ENCODE data around the gene ITGA11.

ITGA11 gene

GRCh38 chr15:68370768-68371151 is 61.2 kb downstream of the ITGA11 start:
- no peak for FAIRE-seq

- FAIRE-seq: no peak
Measured at GRCh38 chr15:68369931-68370767, 61.8 kb downstream of the ITGA11 start.

- FAIRE-seq: no peak
Measured at GRCh38 chr15:68368731-68369435, 63.1 kb downstream of the ITGA11 start.

GRCh38 chr15:68367992-68368391 is 64.0 kb downstream of the ITGA11 start:
- FAIRE-seq: no peak

GRCh38 chr15:68367226-68367625 is 64.7 kb downstream of the ITGA11 start:
- no peak for FAIRE-seq

- no peak for FAIRE-seq
Measured at GRCh38 chr15:68366314-68366713, 65.6 kb downstream of the ITGA11 start.

- FAIRE-seq: no peak
Measured at GRCh38 chr15:68365770-68366169, 66.2 kb downstream of the ITGA11 start.

- FAIRE-seq: no peak
Measured at GRCh38 chr15:68365140-68365745, 66.7 kb downstream of the ITGA11 start.

- FAIRE-seq: no peak
Measured at GRCh38 chr15:68364660-68365035, 67.3 kb downstream of the ITGA11 start.

GRCh38 chr15:68364028-68364659 is 67.8 kb downstream of the ITGA11 start:
- no peak for FAIRE-seq

- FAIRE-seq: no peak
Measured at GRCh38 chr15:68363353-68363752, 68.6 kb downstream of the ITGA11 start.

- FAIRE-seq: no peak
Measured at GRCh38 chr15:68362537-68363126, 69.3 kb downstream of the ITGA11 start.

- FAIRE-seq: no peak
Measured at GRCh38 chr15:68360721-68361120, 71.2 kb downstream of the ITGA11 start.

GRCh38 chr15:68356778-68357177 is 75.2 kb downstream of the ITGA11 start:
- FAIRE-seq: no peak

- FAIRE-seq: no peak
Measured at GRCh38 chr15:68354923-68355322, 77.0 kb downstream of the ITGA11 start.

- FAIRE-seq: no peak
Measured at GRCh38 chr15:68354268-68354667, 77.7 kb downstream of the ITGA11 start.

GRCh38 chr15:68353421-68354135 is 78.4 kb downstream of the ITGA11 start:
- FAIRE-seq: no peak

- no peak for FAIRE-seq
Measured at GRCh38 chr15:68352401-68353062, 79.4 kb downstream of the ITGA11 start.

GRCh38 chr15:68349151-68349550 is 82.8 kb downstream of the ITGA11 start:
- FAIRE-seq: no peak

- no peak for FAIRE-seq
Measured at GRCh38 chr15:68348606-68349005, 83.4 kb downstream of the ITGA11 start.

GRCh38 chr15:68348081-68348480 is 83.9 kb downstream of the ITGA11 start:
- FAIRE-seq: no peak

- FAIRE-seq: no peak
Measured at GRCh38 chr15:68347392-68347791, 84.6 kb downstream of the ITGA11 start.
